Measurements from ENCODE around the gene C1orf87. TPM values are rescaled to one million over a fixed set of nuclear protein-coding genes. Genes with fewer than 3 reads are reported as not detected.
A peak's percentile ranks its signal among the peaks of the same experiment; 100 is the strongest.

C1orf87 gene
- total and polyA plus RNA-seq, 2 donors (not counting 1 experiment from before 2014, with no cell fraction given): 0.10 to 0.50 TPM

- peaks cover 5% of the 10 kb centered on the region for H3K4me1 ChIP-seq (ENCODE audit: control insufficient read depth, extremely low read depth, insufficient read depth, low read length)
- no peaks in the 10 kb centered on the region for H3K36me3 ChIP-seq (ENCODE audit: control insufficient read depth, insufficient read depth, low read length)
- H3K4me3 ChIP-seq (replicated peaks in 1 of 4; ENCODE audit: control extremely low read depth in 1 of 4, insufficient read depth in 1 of 4, low read depth in 3 of 4, low read length in 4 of 4): no peak overlapping the region
- no peaks in the 10 kb centered on the region for H4K20me1 ChIP-seq (ENCODE audit: control insufficient read depth, extremely low read depth, insufficient read depth, low read length)
- DNase-seq (ENCODE audit: low read depth in 2 of 2): no peak
- H3K27ac ChIP-seq (ENCODE audit: insufficient read depth, low read length): no peak overlapping the region
- TF ChIP-seq EZH2 (IDR thresholded peaks at IDR 0.05; ENCODE audit: low read length, missing control alignments) (no peak), CTCF (conservative IDR thresholded peaks at IDR 0.05 in 1 of 2, IDR thresholded peaks at IDR 0.05 in 1 of 2; ENCODE audit: low read depth in 1 of 2, low read length in 2 of 2) (no peak)
- no peaks in the 10 kb centered on the region for H3K27me3 ChIP-seq (ENCODE audit: control insufficient read depth, insufficient read depth, low read length)
- H3K9ac ChIP-seq (ENCODE audit: insufficient read depth, low read length): no peak overlapping the region
- no peaks in the 10 kb centered on the region for H3K9me3 ChIP-seq (ENCODE audit: control insufficient read depth, insufficient read depth, low read depth, low read length)
- no peaks in the 10 kb centered on the region for H3K79me2 ChIP-seq (ENCODE audit: control insufficient read depth, insufficient read depth, low read length)
- H2AFZ ChIP-seq (ENCODE audit: low read length): no peak overlapping the region
- no peak overlapping the region for H3K4me2 ChIP-seq (ENCODE audit: extremely low read depth, insufficient read depth, low read length)
These were observed 10.0 kb downstream of the C1orf87 start for GRCh38 chr1:60063561-60063960.

GRCh38 chr1:60059468-60059867 lies 14.1 kb downstream of the C1orf87 start:
- TF ChIP-seq EZH2 (IDR thresholded peaks at IDR 0.05; ENCODE audit: low read length, missing control alignments) (no peak), CTCF (conservative IDR thresholded peaks at IDR 0.05 in 1 of 2, IDR thresholded peaks at IDR 0.05 in 1 of 2; ENCODE audit: low read depth in 1 of 2, low read length in 2 of 2) (no peak)
- no peak overlapping the region for H3K9ac ChIP-seq (ENCODE audit: insufficient read depth, low read length)
- no peaks in the 10 kb centered on the region for H3K9me3 ChIP-seq (ENCODE audit: control insufficient read depth, insufficient read depth, low read depth, low read length)
- H3K4me1 ChIP-seq (ENCODE audit: control insufficient read depth, extremely low read depth, insufficient read depth, low read length): no peaks in the 10 kb centered on the region
- no peaks in the 10 kb centered on the region for H4K20me1 ChIP-seq (ENCODE audit: control insufficient read depth, extremely low read depth, insufficient read depth, low read length)
- no peaks in the 10 kb centered on the region for H3K36me3 ChIP-seq (ENCODE audit: control insufficient read depth, insufficient read depth, low read length)
- no peaks in the 10 kb centered on the region for H3K27me3 ChIP-seq (ENCODE audit: control insufficient read depth, insufficient read depth, low read length)
- no peak overlapping the region for H3K27ac ChIP-seq (ENCODE audit: insufficient read depth, low read length)
- DNase-seq (ENCODE audit: low read depth in 2 of 2): no peak
- no peak overlapping the region for H3K4me3 ChIP-seq (replicated peaks in 1 of 4; ENCODE audit: control extremely low read depth in 1 of 4, insufficient read depth in 1 of 4, low read depth in 3 of 4, low read length in 4 of 4)
- no peak overlapping the region for H3K4me2 ChIP-seq (ENCODE audit: extremely low read depth, insufficient read depth, low read length)
- H3K79me2 ChIP-seq (ENCODE audit: control insufficient read depth, insufficient read depth, low read length): no peaks in the 10 kb centered on the region
- H2AFZ ChIP-seq (ENCODE audit: low read length): no peak overlapping the region

GRCh38 chr1:60055336-60055735 lies 18.2 kb downstream of the C1orf87 start:
- no peak overlapping the region for H3K27ac ChIP-seq (ENCODE audit: insufficient read depth, low read length)
- H3K9me3 ChIP-seq (ENCODE audit: control insufficient read depth, insufficient read depth, low read depth, low read length): no peaks in the 10 kb centered on the region
- no peaks in the 10 kb centered on the region for H3K27me3 ChIP-seq (ENCODE audit: control insufficient read depth, insufficient read depth, low read length)
- H3K79me2 ChIP-seq (ENCODE audit: control insufficient read depth, insufficient read depth, low read length): no peaks in the 10 kb centered on the region
- H3K4me3 ChIP-seq (replicated peaks in 1 of 4; ENCODE audit: control extremely low read depth in 1 of 4, insufficient read depth in 1 of 4, low read depth in 3 of 4, low read length in 4 of 4): no peak overlapping the region
- H3K4me1 ChIP-seq (ENCODE audit: control insufficient read depth, extremely low read depth, insufficient read depth, low read length): no peaks in the 10 kb centered on the region
- H3K36me3 ChIP-seq (ENCODE audit: control insufficient read depth, insufficient read depth, low read length): no peaks in the 10 kb centered on the region
- H3K9ac ChIP-seq (ENCODE audit: insufficient read depth, low read length): no peak overlapping the region
- H4K20me1 ChIP-seq (ENCODE audit: control insufficient read depth, extremely low read depth, insufficient read depth, low read length): no peaks in the 10 kb centered on the region
- DNase-seq (ENCODE audit: low read depth in 2 of 2): peak; percentile 15 to 45
- no peak overlapping the region for H2AFZ ChIP-seq (ENCODE audit: low read length)
- TF ChIP-seq EZH2 (IDR thresholded peaks at IDR 0.05; ENCODE audit: low read length, missing control alignments) (no peak), CTCF (conservative IDR thresholded peaks at IDR 0.05 in 1 of 2, IDR thresholded peaks at IDR 0.05 in 1 of 2; ENCODE audit: low read depth in 1 of 2, low read length in 2 of 2) (no peak)
- no peak overlapping the region for H3K4me2 ChIP-seq (ENCODE audit: extremely low read depth, insufficient read depth, low read length)

Measured in fibroblast of lung (primary cell).